Measurements from ENCODE around the gene SEPTIN3.
A peak's percentile ranks its signal among the peaks of the same experiment; 100 is the strongest.
"Not testable (repeated sequence)": the region's sequence is repeated elsewhere in the genome, so short reads cannot be mapped to it uniquely, and the experiment has no call there.

SEPTIN3 gene

DNA sequence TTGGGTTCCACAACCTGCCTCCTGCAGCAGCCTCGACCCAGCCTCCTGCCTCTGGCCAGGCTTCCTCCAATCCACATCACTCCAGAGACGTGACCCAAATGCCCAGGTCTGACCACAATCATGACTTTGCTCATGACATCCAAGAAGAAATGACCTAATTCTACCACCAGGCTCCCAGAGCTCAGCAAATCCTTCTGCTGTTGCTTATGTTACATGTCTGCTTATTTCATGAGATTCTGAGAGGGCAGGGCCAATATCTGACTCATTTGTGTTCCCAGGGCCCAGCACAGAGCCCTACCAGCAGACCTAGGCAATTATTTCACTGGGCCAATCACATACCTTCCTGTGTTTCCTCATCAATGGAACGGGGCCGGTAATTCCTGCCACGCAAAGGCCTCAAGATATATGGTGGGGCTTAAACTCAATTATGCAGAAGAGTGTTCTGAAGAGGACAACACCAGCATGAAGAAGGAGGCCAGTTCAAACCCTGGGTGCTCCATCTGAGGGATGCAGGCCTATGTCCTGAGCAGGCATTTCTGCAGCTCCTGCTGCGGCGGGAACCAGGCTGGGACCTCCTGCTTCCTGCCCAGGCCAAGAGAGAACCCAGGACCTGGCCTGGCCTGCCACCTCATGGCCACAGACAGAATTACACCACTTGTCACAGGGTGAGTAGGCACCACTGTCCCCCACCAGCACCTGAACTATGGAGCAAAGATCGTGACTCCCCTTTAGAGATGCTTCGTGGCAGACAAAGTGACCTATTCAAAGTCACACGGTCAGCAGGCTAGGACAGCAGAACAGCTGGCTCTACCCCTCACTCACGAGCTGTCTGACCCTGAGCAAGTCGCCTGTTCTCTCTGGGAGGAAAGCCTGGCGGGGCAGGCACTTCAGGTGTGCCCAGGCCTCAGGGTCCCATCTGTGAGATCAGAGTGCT, 28.1 kb upstream of the SEPTIN3 start:
- DNase-seq (ENCODE audit: low read depth in 3 of 3): peak; percentile 66 to 79 (median 78)

DNA sequence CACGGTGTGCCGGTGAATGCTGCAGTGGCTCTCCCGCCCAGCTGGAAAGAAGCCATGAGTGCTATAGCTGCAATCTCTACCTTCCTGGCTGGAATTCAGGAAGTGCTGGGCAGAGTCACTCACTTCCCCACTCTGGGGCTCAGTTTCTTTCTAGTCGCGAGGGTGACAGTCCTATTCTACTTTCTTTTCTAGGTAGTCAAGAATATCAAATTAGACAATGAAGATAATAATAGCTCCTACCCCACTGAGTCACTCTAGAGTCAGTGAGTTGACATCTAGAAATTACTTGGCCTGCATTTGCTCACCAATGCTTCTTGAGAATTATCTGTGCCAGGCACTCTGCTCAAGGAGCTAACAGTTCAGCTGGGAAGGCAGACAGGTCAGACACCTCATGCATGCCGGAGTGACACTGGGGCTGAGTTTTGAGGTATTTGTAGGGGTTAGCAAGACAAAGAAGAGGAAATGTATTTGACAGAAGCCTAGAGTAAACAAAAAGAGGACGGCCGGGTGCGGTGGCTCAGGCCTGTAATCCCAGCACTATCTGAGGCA, 25.5 kb upstream of the SEPTIN3 start:
- DNase-seq (ENCODE audit: low read depth in 3 of 3): no peak

DNA sequence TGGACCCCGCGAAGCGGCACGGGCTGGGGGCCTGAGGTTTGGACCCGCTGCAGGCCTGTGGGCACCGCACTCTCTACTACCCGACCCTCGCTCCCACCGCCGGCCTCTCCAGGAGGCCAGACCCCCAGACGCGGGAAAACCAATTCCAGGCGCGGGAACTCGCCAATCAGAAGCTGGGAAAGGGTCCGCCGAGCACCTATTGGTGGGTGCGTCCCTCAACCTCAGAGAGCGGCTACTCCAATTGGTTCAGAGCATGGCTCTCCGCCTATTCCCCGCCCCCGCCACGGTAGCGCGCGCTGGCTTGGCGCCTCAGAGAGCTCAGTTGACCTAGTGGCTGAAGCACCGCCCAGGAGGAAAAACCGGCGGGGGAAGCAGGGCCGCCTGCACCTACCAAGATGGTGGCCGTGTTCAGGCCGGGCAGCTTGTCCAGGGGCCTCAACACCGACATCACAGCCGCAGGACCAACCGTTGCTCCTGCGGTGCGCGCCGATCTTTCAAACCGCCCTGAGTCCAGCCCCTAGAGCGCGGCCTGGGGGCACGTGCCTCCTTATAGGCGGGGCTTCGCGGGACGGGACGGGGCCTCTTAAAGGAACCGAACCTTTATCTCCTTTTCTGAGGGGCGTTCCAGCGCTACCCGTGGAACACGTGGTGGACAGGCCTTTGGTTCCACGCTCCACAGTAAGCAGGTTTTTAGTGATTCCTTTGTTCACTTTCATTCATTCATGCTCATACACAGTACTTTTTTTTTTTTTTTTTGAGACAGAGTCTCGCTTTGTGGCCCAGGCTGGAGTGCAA, 22.4 kb upstream of the SEPTIN3 start, which contains the start of gene CENPM:
TSS of gene CENPM (minus strand) at position 524 of the 795 bp plus-strand sequence. CDS start at position 448, 76 bp downstream.
- DNase-seq (ENCODE audit: low read depth in 3 of 3): peak; percentile 85 to 96 (median 90)

DNA sequence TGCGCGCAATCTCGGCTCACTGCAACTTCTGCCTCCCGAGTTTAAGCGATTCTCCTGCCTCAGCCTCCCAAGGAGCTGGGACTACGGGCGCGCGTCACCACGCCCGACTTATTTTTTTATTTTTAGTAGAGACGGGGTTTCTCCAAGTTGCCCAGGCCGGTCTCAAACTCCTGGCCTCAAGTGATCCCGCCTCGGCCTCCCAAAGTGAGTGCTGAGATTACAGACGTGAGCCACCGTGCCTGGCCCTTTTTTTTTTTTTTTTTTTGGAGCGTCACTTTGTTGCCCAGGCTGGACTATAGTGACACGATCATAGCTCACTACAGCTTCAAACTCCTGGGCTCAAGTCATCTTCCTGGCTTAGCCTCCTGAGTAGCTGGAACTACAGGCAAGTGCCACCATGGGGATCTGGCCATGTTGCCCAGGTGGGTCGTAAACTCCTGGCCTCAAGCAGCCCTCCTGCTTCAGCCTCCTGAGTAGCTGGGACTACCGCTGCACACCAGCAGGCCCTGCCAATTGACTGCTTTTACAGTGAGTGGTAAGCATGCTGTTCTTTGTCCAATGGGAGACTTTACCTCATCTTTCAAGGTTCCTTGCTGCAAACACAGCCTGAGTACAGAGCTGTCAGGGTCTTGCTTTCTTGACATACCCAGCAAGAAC, 21.7 kb upstream of the SEPTIN3 start:
- DNase-seq (ENCODE audit: low read depth in 3 of 3): no peak

DNA sequence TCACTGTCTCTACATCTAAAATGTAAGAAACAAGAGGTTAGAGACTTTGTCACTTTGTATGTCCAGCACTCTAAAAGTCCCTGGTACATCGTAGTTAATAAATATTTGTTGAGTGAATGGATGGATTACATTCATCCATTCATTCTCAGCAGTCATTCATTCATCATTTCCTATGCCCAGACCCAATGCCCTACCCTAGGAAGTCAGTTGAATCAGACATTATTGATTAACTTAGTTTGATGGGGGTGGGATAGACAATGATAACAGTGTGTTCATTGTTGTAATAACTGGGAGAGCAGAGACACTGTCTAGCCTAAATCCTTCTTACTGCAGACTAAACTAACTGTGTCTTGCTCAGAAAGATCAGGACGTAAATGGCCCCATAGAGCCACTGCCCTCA, 21.1 kb upstream of the SEPTIN3 start:
- no peak for DNase-seq (ENCODE audit: low read depth in 3 of 3)

DNA sequence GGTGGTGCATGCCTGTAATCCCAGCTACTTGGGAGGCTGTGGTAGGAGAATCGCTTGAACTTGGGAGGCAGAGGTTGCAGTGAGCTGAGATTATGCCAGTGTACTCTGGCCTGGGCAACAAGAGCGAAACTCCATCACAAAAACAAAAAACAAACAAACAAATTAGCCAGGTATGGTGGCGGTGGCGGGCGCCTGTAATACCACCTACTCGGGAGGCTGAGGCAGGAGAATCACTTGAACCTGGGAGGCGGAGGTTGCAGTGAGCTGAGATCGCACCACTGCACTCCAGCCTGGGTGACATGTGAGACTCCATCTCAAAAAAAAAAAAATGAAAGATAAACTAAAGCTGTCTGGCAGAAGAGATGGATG, 20.3 kb upstream of the SEPTIN3 start:
- not testable (repeated sequence) for DNase-seq (ENCODE audit: low read depth in 3 of 3)

DNA sequence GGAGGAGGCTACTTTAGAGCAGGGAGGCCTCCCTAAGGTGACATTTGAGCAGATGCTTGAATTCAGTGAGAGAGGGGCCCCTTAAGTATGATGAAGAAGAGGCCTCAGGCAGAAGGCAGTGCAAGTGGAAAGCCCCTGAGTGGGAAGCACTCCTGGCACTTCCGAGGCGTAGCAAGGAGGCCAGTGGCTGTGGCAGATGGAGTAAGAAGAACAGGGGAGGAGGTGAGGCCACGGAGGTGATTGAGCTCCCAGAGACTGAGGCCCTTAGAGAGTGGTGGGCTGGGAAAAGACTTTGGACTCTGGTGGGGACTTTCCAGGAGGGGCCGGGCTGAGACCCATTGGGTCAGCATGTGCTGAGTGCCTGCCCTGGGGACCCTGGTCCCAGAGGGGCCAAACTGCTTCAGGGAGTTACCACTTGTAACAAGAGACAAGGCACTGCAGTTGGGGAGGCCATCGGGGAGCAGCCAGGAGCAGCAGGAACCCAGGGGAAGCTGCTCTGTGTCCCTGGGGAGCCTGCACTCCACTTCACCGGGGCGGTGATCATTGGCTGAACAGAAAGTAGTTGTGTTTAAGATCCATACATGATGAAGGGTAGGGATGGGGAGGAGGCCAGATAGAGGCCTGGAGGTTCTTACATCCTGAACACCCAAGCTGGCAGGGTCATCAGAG, 19.8 kb upstream of the SEPTIN3 start:
- DNase-seq (ENCODE audit: low read depth in 3 of 3): no peak

DNA sequence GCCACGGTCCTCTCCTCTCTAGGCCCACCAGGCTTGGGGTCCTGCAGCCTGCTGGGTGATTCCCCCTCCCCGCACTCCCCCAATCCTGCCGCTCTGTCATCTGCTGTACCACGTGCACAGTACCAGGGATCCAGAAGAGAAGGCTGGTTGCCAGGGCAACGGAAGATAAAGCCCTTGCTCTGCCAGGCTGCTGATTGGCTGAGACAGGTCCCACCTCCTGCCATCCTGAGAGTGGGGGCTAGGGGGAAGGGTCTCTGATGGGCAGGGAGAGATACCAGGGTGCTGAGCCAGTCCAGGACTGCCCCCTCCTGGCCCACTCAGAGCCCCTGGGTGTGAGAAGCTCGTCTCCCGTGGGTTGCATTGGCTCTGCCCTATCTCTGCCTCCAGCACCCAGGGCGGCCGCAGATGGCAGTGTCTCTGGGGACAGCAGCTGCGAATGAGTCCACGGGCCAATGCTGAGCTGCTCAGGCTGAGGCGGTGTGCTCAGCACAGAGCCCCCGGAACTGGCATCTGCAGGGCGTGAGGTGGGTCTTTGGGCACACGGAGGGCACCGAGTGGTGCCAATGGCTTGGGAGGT, 17.3 kb upstream of the SEPTIN3 start, which contains the start of gene SMIM45:
TSS of gene SMIM45 (plus strand) at position 253 of the 577 bp plus-strand sequence.
- no peak for DNase-seq (ENCODE audit: low read depth in 3 of 3)

DNA sequence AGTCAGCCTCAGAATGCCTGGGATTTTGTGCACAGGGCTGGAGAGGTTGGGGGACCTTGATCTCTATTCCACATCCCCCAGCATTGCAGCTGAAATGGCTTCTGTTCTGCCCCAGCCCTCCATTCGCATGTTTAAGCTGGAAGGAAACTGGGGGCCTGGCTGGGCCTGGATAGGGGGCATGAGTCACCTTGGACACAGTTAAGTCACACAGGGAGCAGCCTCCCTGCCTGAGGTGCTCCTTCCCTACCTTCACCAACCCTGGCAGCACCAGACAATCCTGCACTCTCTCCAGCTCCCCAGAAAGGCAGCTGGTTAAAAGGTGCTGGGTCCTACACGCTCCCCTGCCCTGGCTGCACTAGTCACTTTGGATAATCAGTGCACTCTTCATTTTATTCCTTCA, 16.5 kb upstream of the SEPTIN3 start:
- no peak for DNase-seq (ENCODE audit: low read depth in 3 of 3)

DNA sequence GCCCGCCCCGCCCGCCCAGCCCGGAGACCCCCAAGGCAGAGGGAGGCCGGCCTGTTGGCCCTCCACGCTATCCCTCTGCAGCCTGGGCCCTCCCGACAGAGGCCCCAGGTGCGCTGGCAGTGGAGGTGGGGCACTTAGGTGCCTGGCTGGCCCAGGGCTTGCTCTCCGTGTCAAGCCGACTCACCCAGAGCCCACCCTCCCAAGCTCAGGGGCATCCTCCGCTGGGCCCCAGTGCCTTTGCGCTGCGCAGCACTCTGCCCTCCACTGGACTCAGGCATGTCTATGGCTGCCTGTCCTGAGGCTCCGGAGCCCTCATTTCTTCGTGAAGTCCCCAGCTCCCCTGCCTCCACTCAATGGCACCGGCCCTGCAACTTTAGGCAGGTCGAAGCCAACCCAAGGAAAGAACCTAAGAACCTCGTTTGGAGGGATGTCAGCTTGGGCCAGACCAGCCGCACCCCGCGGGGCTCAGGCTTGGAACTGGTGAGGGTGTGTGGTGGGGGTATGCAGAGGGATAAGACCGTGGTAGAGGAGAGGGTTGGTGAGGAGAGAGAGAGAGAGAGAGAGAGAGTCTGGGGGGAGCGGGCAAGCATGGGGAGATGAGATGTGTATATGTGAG, 11.2 kb upstream of the SEPTIN3 start:
- no peak for DNase-seq (ENCODE audit: low read depth in 3 of 3)

DNA sequence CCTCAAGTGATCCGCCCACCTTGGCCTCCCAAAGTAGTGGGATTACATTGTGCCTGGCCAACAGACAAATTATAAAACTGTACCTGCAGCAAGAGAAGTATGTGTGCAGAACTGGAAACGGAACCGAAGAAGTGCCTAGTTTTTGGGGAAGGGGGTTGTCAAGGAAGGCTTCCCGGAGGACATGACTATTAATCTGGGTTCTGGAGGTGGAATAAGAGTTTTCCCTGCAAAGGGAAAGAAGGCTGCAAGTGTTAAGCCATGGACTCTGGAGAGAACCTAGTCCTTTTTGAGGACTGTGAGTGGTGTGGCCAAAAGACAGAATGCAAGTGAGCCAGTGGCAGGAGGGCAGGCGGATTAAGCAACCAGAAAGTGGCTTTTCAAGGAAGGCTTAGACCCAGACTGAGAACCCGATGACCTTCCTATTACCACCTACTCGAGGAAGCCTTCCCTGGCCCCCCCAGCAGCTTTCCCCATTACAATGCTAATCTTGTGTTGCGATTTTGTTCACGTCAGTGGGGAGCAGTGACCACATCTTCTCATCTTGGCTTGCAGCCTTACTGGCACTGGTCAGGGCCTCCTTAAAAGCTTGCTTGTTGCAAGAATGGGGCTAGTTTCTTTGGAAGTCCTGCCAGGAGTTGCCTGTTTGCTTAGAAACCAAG, 5.7 kb upstream of the SEPTIN3 start:
- no peak for DNase-seq (ENCODE audit: low read depth in 3 of 3)

DNA sequence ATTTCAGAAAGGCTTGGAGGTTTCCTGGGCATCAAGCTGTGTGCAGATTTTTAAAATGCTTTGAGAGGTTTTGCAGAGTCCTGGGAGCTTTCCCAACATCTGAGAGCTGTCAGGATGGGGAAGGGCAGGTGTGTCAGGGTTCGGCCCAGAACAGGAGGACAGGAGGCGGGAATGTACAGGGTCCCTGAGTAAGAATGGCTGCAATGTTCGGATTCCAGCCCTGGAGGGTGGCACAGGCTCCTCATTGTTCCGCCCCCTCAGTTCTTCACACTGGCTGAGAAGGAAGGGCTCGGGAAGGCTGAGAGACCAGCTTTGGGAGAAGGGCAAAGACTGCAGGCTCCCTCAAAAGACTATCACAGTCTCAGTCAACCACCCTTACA, 5.1 kb upstream of the SEPTIN3 start:
- no peak for DNase-seq (ENCODE audit: low read depth in 3 of 3)

DNA sequence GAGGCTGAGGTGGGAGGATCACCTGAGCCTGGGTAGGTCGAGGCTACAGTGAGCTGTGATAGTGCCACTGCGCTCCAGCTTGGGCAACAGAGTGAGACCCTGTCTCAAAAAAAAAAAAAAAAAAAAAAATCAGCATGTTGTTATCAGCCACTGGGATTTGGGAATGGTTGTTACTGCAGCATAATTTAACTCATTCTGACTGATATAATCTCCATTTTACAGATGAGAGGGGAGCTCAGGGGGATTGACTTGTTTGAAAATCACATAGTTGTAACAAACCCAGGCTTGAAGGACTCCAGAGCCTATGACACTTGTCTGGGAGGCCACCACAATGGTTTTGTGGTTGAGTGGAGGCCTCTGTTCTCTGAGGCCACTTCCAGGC, 3.0 kb upstream of the SEPTIN3 start:
- no peak for DNase-seq (ENCODE audit: low read depth in 3 of 3)

DNA sequence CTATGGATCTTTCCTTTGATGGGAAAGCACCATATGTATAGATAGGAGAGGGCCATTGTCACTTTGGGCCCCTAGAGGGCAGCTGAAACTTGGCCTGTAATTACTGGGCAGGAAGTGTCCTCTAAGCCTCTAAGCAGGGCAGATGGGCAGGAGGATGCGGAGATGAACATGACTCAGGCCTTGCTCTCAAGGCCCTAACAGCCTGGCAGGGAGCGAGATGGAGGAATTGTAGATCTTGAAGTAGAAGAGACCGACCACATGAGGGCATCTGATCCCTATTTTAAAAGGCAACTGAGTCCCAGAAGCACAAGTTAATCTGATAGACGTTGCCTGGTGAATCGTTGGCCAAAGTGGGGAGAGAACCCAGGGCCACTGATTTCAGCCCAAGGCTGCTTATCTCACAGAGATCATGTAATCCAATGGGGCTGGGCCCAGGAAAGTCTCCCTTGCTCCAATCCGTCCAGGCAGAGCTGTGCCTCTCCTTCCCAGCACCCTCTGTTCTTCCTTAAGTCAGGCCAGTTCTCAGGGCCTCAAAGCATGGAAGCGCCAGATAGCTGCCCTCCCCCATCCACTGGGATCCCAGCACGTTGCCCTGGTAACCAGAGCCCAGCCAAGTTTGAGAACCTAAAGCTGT, 2.5 kb upstream of the SEPTIN3 start:
- DNase-seq (ENCODE audit: low read depth in 3 of 3): peak in 1 of 3 experiments; percentile 22

DNA sequence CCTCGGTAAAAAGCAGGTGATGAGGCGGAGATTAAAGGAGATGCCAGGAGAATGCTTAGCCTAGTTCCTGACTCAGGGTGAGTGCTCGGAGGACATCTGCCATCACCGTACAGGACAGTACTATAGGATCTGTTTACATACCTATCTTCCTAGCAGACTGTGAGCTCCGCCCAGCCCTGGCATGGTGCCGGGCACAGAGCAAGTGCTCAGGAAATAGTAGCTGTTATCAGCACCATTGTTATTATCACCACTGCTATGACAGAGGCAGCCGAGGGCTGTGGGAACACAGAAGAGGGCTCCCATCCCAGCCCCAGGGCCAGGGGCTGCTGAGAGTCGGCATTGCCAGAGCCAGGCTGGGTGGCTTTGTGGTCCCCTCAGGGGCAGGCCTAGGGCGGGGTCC, 642 bp upstream of the SEPTIN3 start:
- no peak for DNase-seq (ENCODE audit: low read depth in 3 of 3)

DNA sequence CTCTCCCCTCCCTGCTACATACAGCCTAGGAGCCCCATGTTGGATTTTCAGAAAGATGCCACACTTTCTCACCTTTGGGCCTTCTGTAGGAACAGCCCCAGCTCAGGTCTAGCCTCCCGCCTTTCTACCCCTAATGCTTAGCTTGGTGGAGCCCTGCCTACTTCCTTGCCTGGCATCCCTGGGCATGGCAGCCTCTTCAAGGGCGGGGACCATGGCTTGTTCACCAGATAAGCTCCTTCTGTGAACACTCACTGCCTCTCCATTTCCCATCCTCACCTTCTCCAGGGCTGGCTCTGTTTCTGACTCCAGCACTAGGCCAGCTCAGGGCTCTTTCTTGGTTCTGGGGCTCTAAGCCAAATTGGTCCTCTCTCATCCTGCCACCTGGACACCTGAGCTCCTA, 1.4 kb downstream of the SEPTIN3 start:
- DNase-seq (ENCODE audit: low read depth in 3 of 3): no peak

DNA sequence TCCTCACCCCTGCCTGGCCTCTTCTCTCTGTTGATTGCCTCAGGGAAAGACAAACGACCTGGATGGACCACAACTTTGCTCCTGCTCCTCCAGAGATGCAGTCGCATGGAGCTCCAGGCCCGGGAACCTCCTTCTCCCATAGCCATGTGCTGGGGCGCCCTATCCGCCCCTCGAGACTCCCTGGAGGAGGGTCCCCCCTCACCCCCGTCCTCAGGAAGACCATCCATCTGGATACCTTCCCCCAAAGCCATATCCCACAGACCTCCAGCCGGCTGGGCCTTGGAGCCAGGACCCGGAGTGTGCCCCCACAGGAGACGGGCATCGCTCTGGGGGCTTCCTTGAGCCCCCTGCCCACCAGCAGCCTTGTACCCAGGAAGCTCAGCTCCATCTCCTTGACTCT, 2.2 kb downstream of the SEPTIN3 start:
- no peak for DNase-seq (ENCODE audit: low read depth in 3 of 3)

DNA sequence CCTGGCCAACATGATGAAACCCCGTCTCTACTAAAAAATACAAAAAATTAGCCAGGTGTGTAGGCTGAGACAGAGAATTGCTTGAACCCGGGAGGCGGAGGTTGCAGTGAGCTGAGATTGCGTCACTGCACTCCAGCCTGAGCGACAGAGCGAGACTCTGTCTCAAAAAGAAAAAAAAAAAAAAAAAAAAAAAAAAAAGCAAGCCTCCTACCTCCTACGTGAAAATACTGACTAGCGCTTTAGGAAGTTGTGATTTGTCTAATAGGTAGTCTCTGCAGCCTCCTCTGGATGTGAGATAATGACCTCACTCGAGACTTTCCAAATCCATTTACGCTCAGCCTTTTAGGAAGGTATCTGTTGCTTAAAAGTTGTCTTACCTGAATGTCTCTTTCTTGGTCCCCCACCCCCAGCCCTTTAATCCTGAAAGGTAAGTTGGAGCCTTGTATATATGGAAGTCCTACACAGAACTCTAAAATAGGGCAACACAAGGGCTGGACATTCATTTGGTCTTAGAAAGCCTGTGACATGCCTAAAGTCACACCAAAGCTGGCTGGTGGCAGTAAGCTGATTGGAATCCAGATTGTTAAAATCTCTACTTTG, 5.5 kb downstream of the SEPTIN3 start:
- DNase-seq (ENCODE audit: low read depth in 3 of 3): no peak

All from stimulated activated CD4-positive, alpha-beta T cell treated with anti-CD3 and anti-CD28 coated beads, TNF-alpha, amount 100 ng/mL, for 24 hours (primary cell).